ENCODE results near the gene DNA2.
"Not testable (repeated sequence)": the region's sequence is repeated elsewhere in the genome, so short reads cannot be mapped to it uniquely, and the experiment has no call there.

DNA2 gene, protein sequence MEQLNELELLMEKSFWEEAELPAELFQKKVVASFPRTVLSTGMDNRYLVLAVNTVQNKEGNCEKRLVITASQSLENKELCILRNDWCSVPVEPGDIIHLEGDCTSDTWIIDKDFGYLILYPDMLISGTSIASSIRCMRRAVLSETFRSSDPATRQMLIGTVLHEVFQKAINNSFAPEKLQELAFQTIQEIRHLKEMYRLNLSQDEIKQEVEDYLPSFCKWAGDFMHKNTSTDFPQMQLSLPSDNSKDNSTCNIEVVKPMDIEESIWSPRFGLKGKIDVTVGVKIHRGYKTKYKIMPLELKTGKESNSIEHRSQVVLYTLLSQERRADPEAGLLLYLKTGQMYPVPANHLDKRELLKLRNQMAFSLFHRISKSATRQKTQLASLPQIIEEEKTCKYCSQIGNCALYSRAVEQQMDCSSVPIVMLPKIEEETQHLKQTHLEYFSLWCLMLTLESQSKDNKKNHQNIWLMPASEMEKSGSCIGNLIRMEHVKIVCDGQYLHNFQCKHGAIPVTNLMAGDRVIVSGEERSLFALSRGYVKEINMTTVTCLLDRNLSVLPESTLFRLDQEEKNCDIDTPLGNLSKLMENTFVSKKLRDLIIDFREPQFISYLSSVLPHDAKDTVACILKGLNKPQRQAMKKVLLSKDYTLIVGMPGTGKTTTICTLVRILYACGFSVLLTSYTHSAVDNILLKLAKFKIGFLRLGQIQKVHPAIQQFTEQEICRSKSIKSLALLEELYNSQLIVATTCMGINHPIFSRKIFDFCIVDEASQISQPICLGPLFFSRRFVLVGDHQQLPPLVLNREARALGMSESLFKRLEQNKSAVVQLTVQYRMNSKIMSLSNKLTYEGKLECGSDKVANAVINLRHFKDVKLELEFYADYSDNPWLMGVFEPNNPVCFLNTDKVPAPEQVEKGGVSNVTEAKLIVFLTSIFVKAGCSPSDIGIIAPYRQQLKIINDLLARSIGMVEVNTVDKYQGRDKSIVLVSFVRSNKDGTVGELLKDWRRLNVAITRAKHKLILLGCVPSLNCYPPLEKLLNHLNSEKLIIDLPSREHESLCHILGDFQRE

DNA sequence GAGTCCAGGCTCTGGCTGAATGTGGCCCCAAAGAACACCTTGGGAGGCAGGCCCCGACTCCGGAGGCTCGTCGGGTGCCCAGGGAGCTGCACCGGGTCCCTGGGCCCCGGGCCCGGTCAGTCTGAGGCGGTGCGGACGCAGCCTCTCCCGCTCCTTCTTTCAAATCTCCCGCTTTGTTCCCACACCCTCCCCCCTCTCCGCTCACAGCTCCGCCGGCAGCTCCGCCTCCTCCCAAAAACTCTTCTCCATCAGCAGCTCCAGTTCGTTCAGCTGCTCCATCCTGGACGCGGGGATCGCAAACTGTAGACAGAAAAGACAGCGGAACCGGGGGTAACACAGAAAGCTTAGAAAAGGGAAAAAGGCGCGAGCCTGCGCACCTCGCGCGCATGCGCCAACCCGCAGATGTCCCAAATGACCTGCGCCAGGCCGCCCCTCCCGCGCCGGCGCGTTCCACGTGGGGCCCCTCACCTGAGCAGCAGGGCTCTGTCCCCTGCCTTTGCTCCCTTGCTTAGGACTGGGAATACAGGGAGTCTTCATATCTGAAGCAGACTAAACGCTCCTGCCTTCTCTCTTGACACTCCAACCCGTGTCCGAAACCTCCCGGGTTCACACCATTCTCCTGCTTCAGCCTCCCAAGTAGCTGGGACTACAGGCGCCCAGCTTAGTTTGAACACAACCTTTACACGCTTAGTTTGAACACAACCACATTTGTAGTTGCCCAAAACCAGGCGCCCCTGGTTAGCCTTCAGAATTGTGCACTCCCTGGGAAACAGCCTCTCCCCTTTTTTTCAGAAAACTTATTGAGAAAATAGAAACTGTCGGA lies at the start of gene DNA2:
DNA2 (minus strand) TSS at position 388 of the 823 bp plus-strand sequence; CDS start at position 279, 109 bp downstream.
- peak in 1 of 2 experiments; percentile 36 for DNase-seq

DNA sequence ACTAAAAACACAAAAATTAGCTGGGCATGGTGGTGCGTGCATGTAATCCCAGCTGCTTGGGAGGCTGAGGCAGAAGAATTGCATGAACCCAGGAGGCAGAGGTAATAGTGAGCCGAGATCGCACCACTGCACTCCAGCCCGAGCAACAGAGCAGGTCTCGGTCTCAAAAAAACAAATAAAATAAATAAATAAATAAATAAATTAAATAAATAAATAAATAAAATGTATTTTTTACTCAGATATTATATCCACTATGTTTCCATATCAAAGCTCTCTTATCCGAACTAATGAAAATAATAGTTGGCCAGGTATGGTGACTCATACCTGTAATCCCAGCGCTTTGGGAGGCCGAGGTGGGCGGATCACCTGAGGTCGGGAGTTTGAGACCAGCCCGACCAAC lies 46.8 kb upstream of the DNA2 start:
- not testable (repeated sequence) for DNase-seq

DNA sequence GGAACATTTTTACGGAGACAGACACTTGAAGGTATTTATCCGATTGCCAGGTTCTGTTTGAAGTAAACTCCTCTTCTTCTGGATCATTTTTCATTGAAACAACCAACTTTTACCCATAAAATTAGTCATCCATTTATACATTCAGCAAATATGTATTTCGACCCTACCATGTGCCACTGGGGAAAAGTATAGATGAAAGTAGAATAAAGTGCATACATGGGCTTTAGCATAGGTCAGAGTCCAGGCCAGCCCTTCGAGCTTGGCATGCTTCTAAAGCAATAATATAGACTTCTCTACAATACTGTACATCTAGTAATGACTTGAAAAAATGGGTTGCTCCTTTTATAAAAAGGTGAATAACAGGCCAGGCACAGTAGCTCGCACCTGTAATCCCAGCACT lies 45.4 kb upstream of the DNA2 start:
- no peak for DNase-seq

DNA sequence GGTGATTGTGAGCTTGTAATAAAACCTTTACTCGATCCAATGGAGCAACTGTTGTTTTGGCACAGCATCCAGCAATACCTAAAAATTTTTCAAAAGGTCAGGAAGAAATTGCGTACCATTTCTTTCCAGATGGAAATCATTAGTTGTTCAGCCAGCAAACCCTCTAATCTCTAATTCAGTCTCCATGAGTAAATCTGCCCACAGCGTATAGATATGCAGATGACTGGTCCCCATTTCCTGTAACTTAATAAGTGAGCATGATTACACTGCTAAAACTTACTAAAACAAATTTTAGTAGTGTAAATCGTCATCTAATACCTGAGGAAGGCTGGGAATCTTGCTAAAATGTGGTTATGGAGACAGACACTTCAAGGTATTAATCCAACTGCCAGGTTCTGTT lies 45.0 kb upstream of the DNA2 start:
- no peak for DNase-seq

DNA sequence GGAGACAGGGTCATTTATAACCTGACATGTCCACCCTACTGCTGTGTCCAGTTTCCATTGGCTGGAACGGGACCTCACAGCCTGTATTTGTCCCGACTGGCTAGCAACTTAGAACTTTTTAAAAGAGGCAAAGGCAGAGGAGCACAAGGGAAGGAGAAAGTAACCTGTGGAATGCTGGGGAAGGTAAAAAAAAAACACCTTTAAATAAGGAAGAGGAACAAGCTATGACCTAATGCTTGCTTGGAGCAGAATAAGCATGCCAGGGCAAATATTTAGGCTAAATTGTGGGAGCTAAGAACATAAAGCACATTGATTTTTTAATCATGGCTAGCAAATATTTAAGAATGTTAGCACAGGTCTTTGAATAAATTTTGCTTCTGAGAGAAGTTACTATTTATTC lies 44.4 kb upstream of the DNA2 start:
- not testable (repeated sequence) for DNase-seq

DNA sequence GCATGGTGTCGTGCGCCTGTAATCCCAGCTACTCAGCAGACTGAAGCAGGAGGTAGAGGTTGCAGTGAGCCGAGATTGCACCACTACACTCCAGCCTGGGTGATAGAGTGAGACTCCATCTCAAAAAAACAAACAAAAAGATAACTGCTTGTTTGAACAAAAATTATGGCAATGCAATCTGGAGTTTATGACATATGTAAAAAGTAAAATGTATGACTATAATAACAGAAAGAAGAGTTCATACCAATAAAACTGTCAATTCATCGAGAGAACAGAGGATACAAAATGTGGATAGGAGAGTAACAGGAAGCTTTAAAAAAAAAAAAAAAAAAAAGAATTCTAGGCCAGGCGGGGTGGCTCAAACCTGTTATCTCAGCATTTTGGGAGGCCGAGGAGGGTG lies 36.3 kb upstream of the DNA2 start:
- no peak for DNase-seq

DNA sequence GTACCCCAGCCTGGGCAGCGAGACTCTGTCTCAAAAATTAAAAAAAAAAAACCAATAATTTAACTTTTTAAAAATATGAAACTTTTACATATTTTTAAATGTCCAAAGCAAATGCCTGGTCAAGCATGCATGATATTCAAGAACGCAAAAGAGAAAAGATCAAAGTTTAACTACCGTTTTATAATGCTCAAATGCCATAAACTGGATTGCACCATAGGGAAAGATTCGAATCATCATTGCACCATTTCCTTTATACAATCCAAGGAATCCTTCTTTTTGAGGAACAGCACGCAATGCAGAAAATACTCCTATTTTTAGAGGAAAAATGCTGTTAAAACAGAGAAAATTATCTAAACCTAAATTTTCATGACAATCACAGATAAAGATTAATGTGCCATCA lies 34.6 kb upstream of the DNA2 start:
- DNase-seq = no peak

DNA sequence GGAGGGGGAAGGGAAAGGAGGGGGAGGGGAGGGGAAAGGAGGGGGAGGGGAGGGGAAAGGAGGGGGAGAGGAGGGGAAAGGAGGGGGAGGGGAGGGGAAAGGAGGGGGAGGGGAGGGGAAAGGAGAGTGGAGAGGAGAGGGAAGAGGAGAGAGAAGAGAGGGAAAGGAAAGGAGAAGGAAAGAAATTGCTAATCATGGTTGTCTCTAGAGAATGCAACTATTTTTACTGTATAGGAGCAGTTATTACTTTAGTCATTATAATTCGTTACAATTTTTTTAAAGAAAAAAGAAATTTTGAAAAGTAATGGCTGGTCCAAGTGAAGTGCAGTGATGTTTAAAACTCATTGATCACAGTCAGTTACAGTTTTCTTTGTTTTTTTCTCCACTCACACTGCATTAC lies 31.1 kb upstream of the DNA2 start:
- DNase-seq = no peak

DNA sequence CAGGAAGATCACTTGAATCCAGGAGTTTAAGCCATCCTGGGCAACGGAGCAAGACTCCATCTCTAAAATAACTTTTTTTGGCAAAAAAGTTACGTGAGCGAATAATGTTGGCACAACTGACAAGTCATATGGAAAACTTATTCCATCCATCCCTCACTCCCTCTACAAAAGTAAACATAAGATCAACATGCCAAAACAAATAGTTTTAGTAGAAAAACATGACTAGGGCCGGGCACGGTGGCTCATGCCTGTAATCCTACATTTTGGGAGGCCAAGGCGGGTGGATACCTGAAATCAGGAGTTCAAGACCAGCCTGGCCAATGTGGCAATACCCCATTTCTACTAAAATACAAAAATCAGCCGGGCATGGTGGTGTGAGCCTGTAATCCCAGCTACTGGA lies 29.9 kb upstream of the DNA2 start:
- DNase-seq = no peak

DNA sequence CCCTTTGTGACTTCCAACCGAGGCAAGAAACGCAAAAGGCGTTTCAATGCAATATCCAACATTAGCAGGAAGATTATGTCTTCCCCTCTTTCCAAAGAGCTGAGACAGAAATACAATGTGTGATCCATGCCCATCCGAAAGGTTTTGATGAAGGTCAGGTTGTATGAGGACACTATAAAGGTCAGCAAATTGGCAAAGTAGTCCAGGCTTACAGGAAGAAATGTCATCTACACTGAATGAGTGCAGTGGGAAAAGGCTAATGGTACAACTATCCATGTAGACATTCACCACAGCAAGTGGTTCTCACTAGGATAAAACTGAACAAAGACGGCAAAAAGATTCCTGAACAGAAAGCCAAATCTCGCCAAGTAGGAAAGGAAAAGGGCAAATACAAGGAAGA lies 27.8 kb upstream of the DNA2 start:
- no peak for DNase-seq

DNA sequence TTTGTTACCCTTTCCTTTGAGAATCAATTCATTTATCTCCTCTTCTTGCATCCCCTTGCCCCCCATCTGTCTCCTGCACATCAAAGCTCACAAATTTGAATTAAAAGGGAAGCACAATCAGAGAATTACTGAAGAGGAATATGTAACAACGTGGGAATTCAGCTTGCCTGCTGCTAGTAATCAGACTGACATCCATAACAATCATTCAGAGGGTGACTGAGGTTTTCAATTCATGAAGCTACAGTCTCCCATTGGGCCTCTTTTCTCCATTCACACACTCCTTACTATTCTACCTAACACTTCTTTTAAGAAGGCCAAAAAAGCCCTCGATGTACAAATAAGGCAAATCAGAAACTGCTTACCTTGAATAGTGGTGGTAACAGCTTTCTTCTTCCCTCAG lies 24.3 kb upstream of the DNA2 start:
- DNase-seq = no peak

DNA sequence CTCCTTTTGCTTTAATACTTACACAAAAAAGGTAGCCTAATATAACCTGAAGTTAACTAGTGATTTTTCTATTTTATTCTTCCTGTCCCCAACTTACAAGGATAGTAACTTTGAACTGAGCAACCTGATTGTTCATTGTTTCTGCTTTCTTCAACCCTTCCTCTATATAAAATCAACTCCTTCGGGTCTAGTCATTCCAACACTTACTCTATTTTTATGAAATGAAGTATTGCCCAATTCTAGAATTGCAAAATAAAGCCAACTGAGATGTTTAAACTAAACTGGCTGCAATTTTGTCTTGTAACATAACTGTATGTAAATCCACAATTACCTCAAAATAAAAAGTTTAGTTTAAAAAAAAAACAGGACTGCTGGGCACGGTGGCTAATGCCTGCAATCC lies 20.3 kb upstream of the DNA2 start:
- no peak for DNase-seq

DNA sequence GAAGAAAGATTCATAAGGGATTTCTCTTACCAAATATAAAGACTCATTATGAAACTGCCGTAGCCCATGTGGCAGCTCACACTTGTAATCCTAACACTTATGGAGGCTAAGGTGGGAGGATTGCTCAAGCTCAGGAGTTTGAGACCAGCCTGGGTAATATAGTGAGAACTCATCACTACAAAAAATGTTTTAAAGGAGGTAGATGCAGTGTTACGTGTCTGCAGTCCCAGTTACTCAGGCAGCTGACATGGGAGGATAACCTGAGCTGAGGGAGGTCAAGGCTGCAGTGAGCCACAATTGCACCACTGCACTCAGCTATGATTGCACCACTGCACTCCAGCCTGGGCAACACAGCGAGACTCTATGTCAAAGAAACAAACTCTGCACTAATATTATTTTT lies 18.1 kb upstream of the DNA2 start:
- no peak for DNase-seq

DNA sequence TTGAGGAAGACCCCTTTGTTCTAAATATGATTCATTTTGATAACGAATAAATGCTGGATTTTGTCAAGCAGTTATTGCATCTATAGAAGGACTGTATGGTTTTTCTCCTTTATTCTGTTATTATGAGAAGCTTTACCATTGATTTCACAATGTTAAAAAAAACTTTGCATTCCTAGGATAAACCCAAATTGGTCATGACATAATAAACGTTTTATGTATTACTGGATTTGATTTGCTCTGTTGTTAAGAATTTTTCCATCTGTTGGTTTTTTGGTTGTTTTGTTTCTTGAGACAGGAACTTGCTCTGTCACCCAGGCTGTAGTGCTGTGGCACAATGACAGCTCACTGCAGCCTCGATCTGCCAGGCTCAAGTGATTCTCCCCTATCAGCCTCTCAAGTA lies 2.2 kb upstream of the DNA2 start:
- no peak for DNase-seq

DNA sequence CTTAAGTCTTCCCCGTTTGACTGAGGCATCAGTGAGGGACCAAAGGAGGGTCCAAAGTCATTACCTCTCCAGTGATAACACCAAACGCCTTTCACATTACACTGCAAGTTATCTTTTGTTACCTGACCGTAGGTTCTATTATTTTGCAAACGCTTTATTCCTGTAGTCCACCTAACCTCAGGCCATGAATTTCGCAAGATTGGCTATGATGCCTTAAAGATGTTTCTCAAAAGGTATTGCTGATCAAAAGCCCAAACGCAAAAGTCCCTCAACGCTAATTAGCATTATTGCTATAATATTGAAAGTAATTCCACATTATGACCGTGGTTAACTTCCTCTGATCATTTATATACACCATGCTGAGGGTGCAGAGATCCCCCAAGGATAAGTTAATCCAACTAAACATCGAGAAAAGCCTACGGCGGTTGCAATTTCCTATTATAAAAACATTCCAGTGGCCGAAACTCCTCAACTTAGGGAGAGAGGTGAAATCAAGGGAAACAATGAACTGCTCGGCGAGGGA lies 649 bp downstream of the DNA2 start:
- DNase-seq = no peak

DNA sequence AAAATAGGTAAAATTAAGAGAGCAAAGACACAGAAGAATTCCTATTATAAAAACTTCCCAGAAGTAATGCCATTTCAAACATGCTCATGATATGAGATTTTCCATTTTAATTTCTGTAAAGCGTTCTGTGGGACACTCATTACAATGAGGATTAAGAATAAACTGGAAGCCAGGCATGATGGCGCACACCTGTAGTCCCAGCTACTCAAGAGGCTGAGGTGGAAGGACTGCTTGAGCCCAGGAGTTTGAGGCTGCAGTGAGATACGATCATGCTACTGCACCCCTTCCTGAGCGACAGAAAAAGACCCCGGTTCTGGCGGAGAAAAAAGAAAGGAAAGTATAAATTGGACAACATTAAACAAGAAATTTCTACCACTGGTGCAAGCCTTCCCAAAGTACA lies 1.5 kb downstream of the DNA2 start:
- no peak for DNase-seq

DNA sequence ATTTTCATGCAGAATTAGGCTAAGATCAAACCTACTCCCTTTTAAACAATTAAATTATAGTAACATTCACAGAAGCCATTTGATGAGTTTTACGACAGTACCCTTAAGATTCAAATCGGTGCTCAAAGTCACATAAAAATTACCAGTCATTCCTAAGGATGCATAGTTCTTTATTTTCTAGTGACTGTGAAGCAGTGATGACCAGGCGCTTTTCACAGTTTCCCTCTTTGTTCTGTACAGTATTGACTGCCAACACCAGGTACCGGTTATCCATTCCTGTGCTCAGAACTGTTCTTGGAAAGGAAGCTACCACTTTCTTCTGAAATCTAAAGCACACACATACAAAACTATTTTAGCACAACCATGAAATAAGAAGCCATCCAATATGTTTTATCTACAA lies 1.9 kb downstream of the DNA2 start:
- DNase-seq = no peak

DNA sequence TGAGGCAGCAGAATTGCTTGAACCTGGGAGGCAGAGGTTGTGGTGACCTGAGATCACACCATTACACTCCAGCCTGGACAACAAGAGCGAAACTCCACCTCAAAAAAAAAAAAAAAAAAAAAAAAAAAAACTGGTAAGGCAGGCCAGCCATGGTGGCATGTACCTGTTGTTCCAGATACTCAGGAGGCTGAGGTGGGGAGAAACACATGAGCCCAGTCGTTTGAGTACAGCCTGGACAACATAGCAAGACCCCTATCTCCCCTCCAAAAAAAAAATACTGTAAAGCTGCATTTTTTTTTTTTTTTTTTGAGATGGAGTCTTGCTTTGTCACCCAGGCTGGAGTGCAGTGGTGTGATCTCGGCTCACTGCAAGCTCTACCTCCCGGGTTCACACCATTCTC lies 7.0 kb downstream of the DNA2 start:
- not testable (repeated sequence) for DNase-seq

DNA sequence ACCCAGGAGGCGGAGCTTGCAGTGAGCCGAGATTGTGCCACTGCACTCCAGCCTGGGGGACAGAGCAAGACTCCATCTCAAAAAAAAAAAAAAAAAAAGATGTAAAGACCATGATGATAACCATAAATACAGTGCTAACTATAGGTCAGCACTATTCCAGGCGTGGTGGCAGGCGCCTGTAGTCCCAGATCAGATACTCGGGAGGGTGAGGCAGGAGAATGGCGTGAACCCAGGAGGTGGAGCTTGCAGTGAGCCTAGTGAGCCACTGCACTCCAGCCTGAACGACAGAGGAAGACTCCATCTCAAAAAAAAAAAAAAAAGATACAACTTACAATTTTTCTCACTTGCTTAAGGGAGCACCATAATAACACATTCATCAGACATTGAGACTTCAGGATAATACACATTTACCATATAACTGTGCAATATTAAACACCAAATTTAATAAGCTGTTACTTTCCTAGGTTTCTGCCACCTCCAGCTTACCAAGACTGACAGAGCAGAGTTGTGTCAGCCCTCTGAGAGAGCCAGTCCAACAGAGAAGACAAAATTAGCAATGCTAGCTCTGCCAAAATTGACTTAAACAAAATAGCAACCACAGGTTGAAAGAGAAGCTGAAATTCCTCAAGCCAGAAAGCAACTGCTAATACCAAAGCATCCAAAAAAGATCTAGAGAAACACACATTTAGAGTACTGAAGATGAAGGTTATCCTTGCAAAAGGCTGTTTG lies 8.2 kb downstream of the DNA2 start:
- no peak for DNase-seq

DNA sequence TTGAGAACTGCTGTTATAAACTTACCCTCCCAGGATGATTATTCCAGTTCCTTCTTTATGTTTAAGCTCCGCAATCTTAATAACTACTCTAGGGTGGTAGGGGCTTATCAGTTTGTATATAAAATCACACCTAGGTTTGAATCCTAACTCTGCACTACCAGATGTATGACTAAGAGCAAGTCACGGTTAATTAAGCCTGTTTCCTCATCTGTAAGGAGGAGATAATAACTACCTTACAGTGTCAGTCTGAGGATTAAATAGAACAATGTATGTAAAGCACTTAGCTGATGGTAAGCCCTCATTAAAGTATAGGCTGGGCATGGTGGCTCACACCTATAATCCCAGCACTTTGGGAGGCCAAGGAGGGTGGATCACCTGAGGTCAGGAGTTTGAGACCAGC lies 9.2 kb downstream of the DNA2 start:
- DNase-seq = no peak

DNA sequence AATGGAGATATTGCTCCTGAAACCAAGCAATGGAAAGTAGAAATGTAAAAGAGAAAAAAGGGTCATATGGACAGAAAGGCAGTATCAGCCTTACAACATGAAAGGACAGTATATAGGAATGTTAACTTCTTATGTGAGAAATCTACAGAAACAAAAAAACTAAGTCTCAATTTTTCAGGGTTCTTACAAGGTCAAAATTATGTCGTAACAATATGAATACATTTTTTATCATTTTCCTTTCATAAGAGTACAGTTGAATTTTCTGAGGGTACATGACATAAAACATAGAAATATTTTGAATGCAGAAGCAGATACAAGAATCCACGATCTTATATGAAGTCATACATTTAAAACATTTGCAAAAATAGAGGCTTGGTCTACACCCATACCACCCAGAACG lies 10.7 kb downstream of the DNA2 start:
- no peak for DNase-seq

DNA sequence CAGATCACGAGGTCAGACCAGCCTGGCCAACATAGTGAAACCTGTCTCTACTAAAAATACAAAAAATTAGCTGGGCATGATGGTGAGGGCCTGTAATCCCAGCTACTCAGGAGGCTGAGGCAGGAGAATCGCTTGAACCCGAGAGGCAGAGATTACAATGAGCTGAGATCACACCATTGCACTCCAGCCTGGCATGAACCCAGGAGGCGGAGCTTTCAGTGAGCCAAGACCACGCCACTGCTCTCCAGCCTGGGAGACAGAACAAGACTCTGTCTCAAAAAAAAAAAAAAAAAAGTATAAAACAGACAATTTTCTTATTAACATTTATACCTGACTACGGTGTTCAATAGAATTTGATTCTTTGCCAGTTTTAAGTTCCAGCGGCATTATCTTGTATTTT lies 22.1 kb downstream of the DNA2 start:
- not testable (repeated sequence) for DNase-seq
